Astrocyte (in vitro differentiated cells and primary cell): Measurements from ENCODE around the gene ITPRIPL2. TPM values are rescaled to one million over a fixed set of nuclear protein-coding genes. Genes with fewer than 3 reads are reported as not detected.

Experiments
- DNase-seq: peaks from one replicate; pipeline ENCODE4 v3.0.0-alpha.2; 2010; ENCODE audit warnings: low read depth
- FAIRE-seq: peaks from 2 replicates; lab custom pipeline; 2011; peaks lifted over from hg19 to GRCh38; lab: Jason Lieb, UNC
- H2AFZ ChIP-seq: 2 replicates; pipeline ENCODE4 v1.6.0; 2012; ENCODE audit warnings: low read depth, low read length, inconsistent platforms
- H3K27ac ChIP-seq: 2 replicates; pipeline ENCODE4 v1.5.1; 2011; ENCODE audit warnings: low read depth, low read length, inconsistent platforms
- H3K27me3 ChIP-seq: 2 replicates; pipeline ENCODE4 v1.6.0; 2011; ENCODE audit warnings: low read length, inconsistent platforms; ENCODE audit not compliant: insufficient read depth
- H3K36me3 ChIP-seq: 2 replicates; pipeline ENCODE4 v1.5.1; 2011; ENCODE audit warnings: low read length, inconsistent platforms; ENCODE audit not compliant: insufficient read depth
- H3K4me1 ChIP-seq: 2 replicates; pipeline ENCODE4 v1.5.1; 2011; ENCODE audit warnings: low read length, inconsistent platforms; ENCODE audit not compliant: insufficient read depth
- H3K4me2 ChIP-seq: 2 replicates; pipeline ENCODE4 v1.6.0; 2012; ENCODE audit warnings: low read length, inconsistent platforms
- H3K4me3 ChIP-seq: 2 replicates; pipeline ENCODE4 v1.5.1; 2011; ENCODE audit warnings: low read depth, mild to moderate bottlenecking, low read length, inconsistent platforms; ENCODE audit not compliant: insufficient read depth
- H3K79me2 ChIP-seq: 2 replicates; pipeline ENCODE4 v1.6.0; 2012; ENCODE audit warnings: mild to moderate bottlenecking, low read length, inconsistent platforms; ENCODE audit not compliant: insufficient read depth
- H3K9ac ChIP-seq: 2 replicates; pipeline ENCODE4 v1.6.0; 2012; ENCODE audit warnings: mild to moderate bottlenecking, low read length, inconsistent platforms
- H3K9me3 ChIP-seq: 2 replicates; pipeline ENCODE4 v1.5.1; 2012; ENCODE audit warnings: low read depth, mild to moderate bottlenecking, low read length, inconsistent platforms; ENCODE audit not compliant: insufficient read depth
- H4K20me1 ChIP-seq: 2 replicates; pipeline ENCODE4 v1.6.0; 2012; ENCODE audit warnings: low read length, inconsistent platforms; ENCODE audit not compliant: insufficient read depth
- H3K27ac Mint-ChIP-seq: one replicate; pipeline ENCODE4 v1.8.0; 2021; ENCODE audit warnings: mild to moderate bottlenecking, mixed read lengths; ENCODE audit not compliant: unreplicated experiment
- H3K27me3 Mint-ChIP-seq: one replicate; pipeline ENCODE4 v1.8.0; 2021; ENCODE audit warnings: low read depth, mixed read lengths; ENCODE audit not compliant: unreplicated experiment
- H3K36me3 Mint-ChIP-seq: one replicate; pipeline ENCODE4 v1.8.0; 2021; ENCODE audit warnings: low read depth, mixed read lengths; ENCODE audit not compliant: unreplicated experiment
- H3K4me1 Mint-ChIP-seq: one replicate; pipeline ENCODE4 v1.8.0; 2021; ENCODE audit warnings: low read depth, mixed read lengths; ENCODE audit not compliant: unreplicated experiment
- H3K4me3 Mint-ChIP-seq: one replicate; pipeline ENCODE4 v1.8.0; 2021; ENCODE audit warnings: mild to moderate bottlenecking, moderate library complexity, mixed read lengths; ENCODE audit not compliant: unreplicated experiment
- H3K9me3 Mint-ChIP-seq: one replicate; pipeline ENCODE4 v1.8.0; 2021; ENCODE audit warnings: mild to moderate bottlenecking, mixed read lengths; ENCODE audit not compliant: unreplicated experiment
- CTCF ChIP-seq: IDR thresholded peaks from 2 replicates; pipeline ENCODE4 v1.5.1; 2011; ENCODE audit warnings: low read depth, mild to moderate bottlenecking, inconsistent platforms, low read length, moderate library complexity; ENCODE audit not compliant: insufficient read depth
- EZH2 ChIP-seq: IDR thresholded peaks from 2 replicates; pipeline ENCODE4 v1.6.1; 2012; ENCODE audit warnings: mild to moderate bottlenecking, low read length, inconsistent platforms; ENCODE audit not compliant: insufficient read depth
- total RNA-seq: library from RNA; stranded (reverse); gene quantifications from 2 replicates; pipeline ENCODE4 v1.2.1, GENCODE V29; 2021

ITPRIPL2 gene
- total RNA-seq, 1 donor from 2014 or later = 47.8 TPM

- FAIRE-seq = no peak
- peak overlapping the region; percentile 86 for H3K9ac ChIP-seq
- Mint-ChIP-seq H3K4me3 (peak overlapping the region; percentile 85), H3K27ac (peak overlapping the region; percentile 34), H3K27me3 (no peaks in the 10 kb centered on the region), H3K9me3 (no peaks in the 10 kb centered on the region), H3K4me1 (peaks cover 32% of the 10 kb centered on the region), H3K36me3 (peaks cover 6% of the 10 kb centered on the region)
- H3K9me3 ChIP-seq = no peaks in the 10 kb centered on the region
- peak; percentile 65 for DNase-seq
- H3K4me3 ChIP-seq = peak overlapping the region; percentile 66
- H3K36me3 ChIP-seq = no peaks in the 10 kb centered on the region
- peak overlapping the region; percentile 80 for H3K27ac ChIP-seq
- peak overlapping the region; percentile 90 for H3K4me2 ChIP-seq
- TF ChIP-seq EZH2 = no peak
- TF ChIP-seq CTCF = no peak
- peaks cover 43% of the 10 kb centered on the region for H3K4me1 ChIP-seq
- H3K79me2 ChIP-seq = peaks cover 44% of the 10 kb centered on the region
- H2AFZ ChIP-seq = peak overlapping the region; percentile 98
- H4K20me1 ChIP-seq = peaks cover 31% of the 10 kb centered on the region
- no peaks in the 10 kb centered on the region for H3K27me3 ChIP-seq
Observed at GRCh38 chr16:19114359-19115147, 789 bp downstream of the ITPRIPL2 start.

- Mint-ChIP-seq H3K4me3 (peak overlapping the region; percentile 82), H3K36me3 (peaks cover 6% of the 10 kb centered on the region), H3K4me1 (peaks cover 40% of the 10 kb centered on the region)
Observed at GRCh38 chr16:19115148-19116021, 1.6 kb downstream of the ITPRIPL2 start.

More at GRCh38 chr16:19115148-19116021, 1.6 kb downstream of the ITPRIPL2 start:
- Histone ChIP-seq H3K9ac (peak overlapping the region; percentile 86), H3K27me3 (no peaks in the 10 kb centered on the region), H3K4me2 (peak overlapping the region; percentile 90), H3K36me3 (no peaks in the 10 kb centered on the region), H3K79me2 (peaks cover 52% of the 10 kb centered on the region), H4K20me1 (peaks cover 34% of the 10 kb centered on the region), H3K9me3 (no peaks in the 10 kb centered on the region), H2AFZ (peak overlapping the region; percentile 98), H3K4me1 (peaks cover 49% of the 10 kb centered on the region), H3K4me3 (peak overlapping the region; percentile 66), H3K27ac (peak overlapping the region; percentile 80)
- FAIRE-seq = no peak
- Mint-ChIP-seq H3K27ac (no peak overlapping the region), H3K27me3 (no peaks in the 10 kb centered on the region), H3K9me3 (no peaks in the 10 kb centered on the region)
- TF ChIP-seq EZH2 (no peak), CTCF (peak; percentile 21)
- no peak for DNase-seq
